ENCODE results near the gene COL4A1. TPM values are rescaled to one million over a fixed set of nuclear protein-coding genes. Genes with fewer than 3 reads are reported as not detected.

The COL4A1 gene
- total RNA-seq, 2 donors from 2014 or later: 140 to 201 TPM

GRCh38 chr13:110254151-110254679 lies 52.7 kb downstream of the COL4A1 start:
- Histone ChIP-seq H3K9me3 (no peaks in the 10 kb centered on the region), H3K4me1 (peaks cover 0 to 55% of the 10 kb centered on the region in 2 donors), H3K27me3 (no peaks in the 10 kb centered on the region), H3K4me3 (no peak overlapping the region), H3K36me3 (no peaks in the 10 kb centered on the region), H3K27ac (peak overlapping the region; percentile 58 to 70)
- TF ChIP-seq CTCF (IDR thresholded peaks at IDR 0.05): no peak
- peak; percentile 57 for DNase-seq (ENCODE audit: low spot score)

- peaks cover 8% of the 10 kb centered on the region for H3K36me3 ChIP-seq
- no peak overlapping the region for H3K4me3 ChIP-seq
- no peaks in the 10 kb centered on the region for H3K27me3 ChIP-seq
- no peak for TF ChIP-seq CTCF (IDR thresholded peaks at IDR 0.05)
- DNase-seq (ENCODE audit: low spot score): peak; percentile 57
- H3K9me3 ChIP-seq: no peaks in the 10 kb centered on the region
- H3K4me1 ChIP-seq: peaks cover 0 to 69% of the 10 kb centered on the region in 2 donors
- peak overlapping the region; percentile 81 to 84 for H3K27ac ChIP-seq
Observed at GRCh38 chr13:110251193-110251819, 55.7 kb downstream of the COL4A1 start.

- peaks cover 8% of the 10 kb centered on the region for H3K36me3 ChIP-seq
- TF ChIP-seq CTCF (IDR thresholded peaks at IDR 0.05): no peak
- DNase-seq (ENCODE audit: low spot score): peak; percentile 59
- peak overlapping the region; percentile 81 to 84 for H3K27ac ChIP-seq
- no peaks in the 10 kb centered on the region for H3K27me3 ChIP-seq
- H3K9me3 ChIP-seq: no peaks in the 10 kb centered on the region
- H3K4me1 ChIP-seq: peaks cover 0 to 74% of the 10 kb centered on the region in 2 donors
- no peak overlapping the region for H3K4me3 ChIP-seq
Observed at GRCh38 chr13:110250258-110250891, 56.6 kb downstream of the COL4A1 start.

- no peaks in the 10 kb centered on the region for H3K9me3 ChIP-seq
- peak; percentile 57 for DNase-seq (ENCODE audit: low spot score)
- TF ChIP-seq CTCF (IDR thresholded peaks at IDR 0.05): no peak
- H3K4me3 ChIP-seq: no peak overlapping the region
- H3K36me3 ChIP-seq: peaks cover 8% of the 10 kb centered on the region
- no peaks in the 10 kb centered on the region for H3K27me3 ChIP-seq
- peak overlapping the region; percentile 81 to 84 for H3K27ac ChIP-seq
- H3K4me1 ChIP-seq: peaks cover 0 to 83% of the 10 kb centered on the region in 2 donors
Observed at GRCh38 chr13:110249326-110249725, 57.6 kb downstream of the COL4A1 start.

- TF ChIP-seq CTCF (IDR thresholded peaks at IDR 0.05): no peak
- DNase-seq (ENCODE audit: low spot score): peak; percentile 48
- peaks cover 0 to 84% of the 10 kb centered on the region in 2 donors for H3K4me1 ChIP-seq
Observed at GRCh38 chr13:110248449-110249143, 58.4 kb downstream of the COL4A1 start.

More at GRCh38 chr13:110248449-110249143, 58.4 kb downstream of the COL4A1 start:
- no peaks in the 10 kb centered on the region for H3K27me3 ChIP-seq
- peak overlapping the region; percentile 81 to 84 for H3K27ac ChIP-seq
- H3K36me3 ChIP-seq: peaks cover 8% of the 10 kb centered on the region
- no peak overlapping the region for H3K4me3 ChIP-seq
- H3K9me3 ChIP-seq: no peaks in the 10 kb centered on the region

All from right atrium auricular region (tissue), 2 donors.